Measurements from ENCODE around the gene FBXL17.

GRCh38 chr5:107817436-107817835 is 564.5 kb downstream of the FBXL17 start:
- TF ChIP-seq CTCF (IDR thresholded peaks at IDR 0.05) (no peak), POLR2A (IDR thresholded peaks at IDR 0.05; ENCODE audit: low read depth) (no peak), POLR2AphosphoS5 (IDR thresholded peaks at IDR 0.05) (no peak), EP300 (IDR thresholded peaks at IDR 0.05) (no peak)

All from esophagus muscularis mucosa (tissue), 4 donors.